CD4-positive, alpha-beta T cell treated with Interleukin-2 at 100 ng/mL for 4 hours (primary cell): ENCODE results near the gene PPM1L.

Source experiments
- DNase-seq: peaks from one replicate; pipeline ENCODE4 v3.0.0-alpha.2; 2020; ENCODE audit warnings: low spot score

Gene PPM1L

DNA sequence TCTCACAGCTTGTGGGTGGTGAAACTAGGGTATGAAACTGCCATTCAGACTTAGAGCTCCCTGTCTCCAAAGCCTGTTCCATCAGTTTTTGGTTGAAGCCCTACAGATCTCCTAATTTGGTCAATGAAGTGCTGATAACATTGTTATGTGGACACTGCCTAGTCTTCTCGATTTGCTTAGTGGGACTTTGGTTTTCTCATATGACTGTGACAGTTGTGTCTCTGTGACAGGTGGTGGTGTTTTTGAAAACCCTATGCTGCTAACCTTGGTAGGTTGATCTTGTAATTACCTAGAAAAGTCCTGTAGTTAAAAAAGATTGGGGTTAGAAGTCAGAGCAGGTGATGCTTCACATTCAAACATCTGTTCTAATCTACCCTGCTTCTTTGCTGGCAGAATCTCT lies 9.2 kb downstream of the PPM1L start:
- no peak for DNase-seq

DNA sequence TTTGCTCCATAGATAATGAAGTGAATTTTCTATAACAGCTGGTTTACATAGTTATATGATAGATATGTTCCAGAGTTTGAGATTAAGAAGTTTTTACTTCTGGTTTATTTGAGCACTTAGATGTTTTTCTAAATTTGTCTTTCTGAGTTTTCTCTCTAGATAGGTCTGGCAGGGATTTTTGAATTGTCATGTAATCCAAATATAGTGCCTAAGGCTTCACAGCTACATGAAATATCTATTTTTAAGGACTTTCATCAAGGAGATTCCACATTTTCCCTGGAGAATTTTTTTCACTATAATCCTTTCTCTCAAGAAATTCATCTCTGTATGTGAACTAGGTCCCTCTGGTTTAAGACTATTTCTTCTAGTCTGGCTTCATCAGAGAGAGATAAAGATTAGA lies 12.0 kb downstream of the PPM1L start:
- no peak for DNase-seq

DNA sequence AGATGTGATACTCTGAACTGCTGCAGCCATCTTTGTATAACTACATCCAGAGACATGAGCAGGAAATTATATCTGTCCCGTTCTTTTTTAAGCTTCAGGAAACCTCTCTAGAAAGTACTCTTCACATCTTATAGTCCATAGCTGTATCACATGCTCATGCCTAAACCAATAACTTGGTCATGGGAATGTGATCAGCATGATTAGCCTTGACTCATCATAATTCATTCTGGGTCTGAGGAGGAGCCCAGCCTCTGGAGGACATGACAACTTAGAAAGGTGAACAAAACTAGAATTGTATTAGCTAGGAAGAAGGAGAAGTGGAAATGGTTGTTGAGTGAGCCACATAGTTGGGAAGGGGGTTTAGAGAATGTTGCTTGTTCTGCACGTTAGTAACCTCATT lies 12.9 kb downstream of the PPM1L start:
- DNase-seq: no peak

DNA sequence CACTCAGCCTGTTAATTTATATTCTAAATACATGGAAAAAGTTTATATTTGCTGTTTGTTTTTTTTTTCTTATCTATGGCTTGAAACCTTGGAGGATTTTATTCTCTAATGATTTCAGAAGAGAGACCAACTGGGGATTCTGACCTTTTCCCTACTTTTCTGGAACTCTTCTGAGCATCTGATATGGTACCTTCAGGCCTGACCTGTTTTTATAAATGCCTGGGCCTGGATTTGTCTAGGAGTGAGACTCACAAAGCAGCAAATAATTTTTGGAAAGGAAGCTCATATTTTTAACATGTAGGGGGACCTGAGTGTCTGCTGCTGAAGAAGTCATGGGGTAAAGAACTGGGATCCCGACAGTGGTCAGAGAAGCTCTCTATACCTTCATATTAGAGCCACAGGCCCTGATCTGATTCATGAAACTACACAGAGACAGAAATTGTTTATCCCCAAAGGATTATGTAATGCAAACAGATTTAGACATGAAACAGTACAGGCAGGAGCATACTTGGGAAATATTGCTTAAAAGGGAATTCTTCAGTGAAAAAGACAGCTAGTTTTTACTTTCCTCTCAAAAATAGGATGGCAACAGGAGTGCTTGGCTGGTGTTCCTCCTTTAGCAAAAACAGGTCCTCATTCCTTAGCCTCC lies 15.9 kb downstream of the PPM1L start:
- DNase-seq: no peak

DNA sequence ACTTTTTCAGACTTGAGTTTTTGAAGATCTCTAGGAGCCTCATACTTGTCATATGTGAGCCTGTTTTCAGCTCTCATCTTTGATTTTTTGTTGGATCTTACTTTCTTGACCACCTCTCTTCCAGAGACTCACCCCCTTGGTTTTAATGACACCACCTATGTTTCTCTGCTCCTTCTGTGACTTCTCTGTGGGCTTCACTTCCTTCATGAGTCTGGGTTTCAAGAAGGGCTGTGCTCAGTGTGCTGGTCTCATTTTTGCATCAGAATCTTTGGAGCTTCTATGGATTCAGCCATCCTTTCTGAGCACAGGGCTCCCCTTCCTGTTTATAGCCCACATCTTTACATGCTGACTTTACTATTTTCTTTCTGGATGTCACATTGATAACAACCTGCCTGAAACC lies 17.7 kb downstream of the PPM1L start:
- no peak for DNase-seq

DNA sequence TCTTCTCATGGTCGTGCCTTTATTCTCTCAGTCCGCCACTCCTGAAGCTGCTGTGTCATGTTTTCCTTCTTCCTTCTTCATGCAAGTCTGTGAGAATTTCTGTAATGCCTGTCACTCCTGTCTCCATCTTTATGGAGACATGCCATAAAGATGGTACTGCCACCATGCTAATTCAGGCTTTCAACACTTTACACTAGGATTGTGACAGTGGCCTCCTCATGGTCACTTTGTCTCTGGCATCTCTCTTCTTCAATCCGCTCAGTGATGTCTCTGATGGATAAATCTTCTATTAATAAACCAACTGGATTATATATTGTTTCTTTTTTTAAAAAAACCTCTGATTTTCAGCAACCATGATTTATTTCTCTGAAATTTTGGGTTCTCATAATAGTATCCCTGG lies 18.1 kb downstream of the PPM1L start:
- DNase-seq: no peak

DNA sequence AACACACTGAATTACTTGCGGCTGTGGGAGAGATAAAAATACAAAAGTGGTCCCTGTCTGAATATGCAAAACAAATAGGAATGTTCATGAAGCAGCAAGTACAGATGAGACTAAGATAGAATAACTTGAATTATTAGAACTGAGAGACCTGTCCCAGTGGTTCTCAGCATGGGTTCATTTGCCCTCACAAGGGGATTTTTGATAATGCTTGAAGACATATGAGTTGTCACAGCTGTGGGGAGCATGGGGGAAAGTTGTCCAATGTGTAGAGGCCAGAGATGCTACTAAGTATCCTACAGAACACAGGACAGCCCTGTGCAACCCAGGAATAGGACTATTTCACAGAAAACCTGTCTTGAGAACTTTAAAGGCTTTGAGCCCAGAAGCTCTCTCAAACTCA lies 22.4 kb downstream of the PPM1L start:
- no peak for DNase-seq

DNA sequence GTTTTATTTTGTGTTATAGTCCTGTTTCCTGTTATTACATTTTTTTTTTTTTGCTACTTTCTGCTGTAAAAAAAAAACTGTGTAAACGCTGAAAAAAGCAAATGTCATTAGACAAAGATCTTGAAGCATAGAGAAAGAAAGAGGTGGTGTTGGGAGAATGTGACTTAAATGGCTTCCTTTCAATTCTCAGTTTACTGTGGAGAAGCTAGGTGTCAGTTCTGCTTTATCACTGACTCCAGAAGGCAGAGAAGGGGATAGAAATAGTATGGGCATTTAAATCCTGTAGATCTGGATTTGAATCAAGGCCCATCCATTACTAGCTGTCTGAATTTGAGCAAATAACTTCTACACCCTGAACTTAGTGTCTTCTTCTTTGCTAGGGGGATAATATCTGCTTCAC lies 23.0 kb downstream of the PPM1L start:
- DNase-seq: no peak

DNA sequence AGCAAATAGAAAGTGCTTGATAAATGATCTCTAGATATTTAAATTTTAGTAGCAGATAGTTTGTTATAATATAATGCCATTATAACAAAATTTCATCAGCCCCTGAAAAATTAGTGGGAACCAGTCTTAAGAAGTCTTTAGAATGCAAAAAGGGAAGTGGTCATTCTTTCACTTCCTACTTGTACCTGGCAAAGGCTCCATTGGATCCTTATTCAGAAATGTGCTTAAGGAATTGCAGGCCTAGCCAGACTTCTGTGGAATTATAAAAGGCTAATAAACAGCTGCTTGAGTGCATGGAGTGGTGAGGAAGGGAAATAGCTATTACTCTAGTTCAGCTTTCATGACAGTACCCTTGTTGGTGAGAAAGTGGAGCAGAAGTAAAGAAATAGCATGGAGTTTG lies 24.2 kb downstream of the PPM1L start:
- no peak for DNase-seq

DNA sequence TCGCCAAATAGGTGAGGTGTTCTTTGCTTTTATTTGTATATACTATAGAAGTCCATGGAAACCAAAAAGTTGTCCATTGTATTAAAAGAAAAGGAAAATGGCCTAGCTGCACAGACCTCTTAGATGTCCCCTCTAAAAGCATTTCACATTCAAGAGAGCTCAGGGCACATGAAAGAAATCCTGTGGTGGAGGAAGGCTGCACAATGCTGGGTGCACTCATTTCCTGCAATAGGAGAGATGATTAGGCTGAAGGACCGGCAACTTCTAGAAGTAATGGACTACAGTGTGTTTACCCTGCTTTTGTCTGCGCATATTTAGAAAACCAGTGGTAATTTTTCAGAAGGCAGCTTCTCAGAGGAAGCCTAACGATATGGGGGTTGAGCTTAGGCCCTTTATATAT lies 25.4 kb downstream of the PPM1L start:
- no peak for DNase-seq

DNA sequence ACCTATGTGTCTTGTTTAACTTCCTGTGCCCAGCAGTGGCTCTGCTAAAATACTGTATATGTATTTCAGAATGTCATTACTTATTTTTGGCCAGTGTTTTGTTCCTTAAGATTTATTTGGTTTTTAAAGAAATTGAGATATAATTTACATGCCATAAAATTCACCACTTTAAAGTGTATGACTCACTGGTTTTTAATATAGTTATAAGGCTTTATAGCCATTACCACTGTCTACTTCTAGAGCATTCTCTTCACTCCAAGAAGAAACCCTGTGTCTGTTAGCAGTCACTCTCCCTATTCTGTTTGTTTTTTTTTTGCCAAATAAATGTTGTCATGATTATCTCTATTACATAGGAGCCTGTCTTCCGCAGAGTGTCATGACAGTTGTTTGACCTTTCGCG lies 25.8 kb downstream of the PPM1L start:
- no peak for DNase-seq

DNA sequence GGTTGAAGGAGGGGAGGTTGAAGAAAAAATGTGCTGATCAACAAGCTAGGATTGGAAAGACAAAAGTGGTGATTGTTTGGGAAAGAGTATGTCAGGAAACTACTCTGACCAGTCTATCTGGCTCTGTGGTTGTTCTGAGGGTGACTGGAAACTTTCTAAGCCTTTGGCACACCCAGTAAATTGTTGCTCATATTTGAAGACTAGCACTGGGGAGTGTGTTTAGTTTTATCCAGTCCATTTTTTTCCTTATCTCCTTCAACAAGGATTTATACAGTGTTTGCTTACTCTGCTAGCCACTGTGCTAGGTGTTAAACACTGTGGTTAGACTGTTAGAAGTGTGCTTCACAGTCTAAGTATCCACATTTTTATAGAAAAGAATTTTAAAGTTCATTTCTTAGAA lies 28.8 kb downstream of the PPM1L start:
- no peak for DNase-seq

DNA sequence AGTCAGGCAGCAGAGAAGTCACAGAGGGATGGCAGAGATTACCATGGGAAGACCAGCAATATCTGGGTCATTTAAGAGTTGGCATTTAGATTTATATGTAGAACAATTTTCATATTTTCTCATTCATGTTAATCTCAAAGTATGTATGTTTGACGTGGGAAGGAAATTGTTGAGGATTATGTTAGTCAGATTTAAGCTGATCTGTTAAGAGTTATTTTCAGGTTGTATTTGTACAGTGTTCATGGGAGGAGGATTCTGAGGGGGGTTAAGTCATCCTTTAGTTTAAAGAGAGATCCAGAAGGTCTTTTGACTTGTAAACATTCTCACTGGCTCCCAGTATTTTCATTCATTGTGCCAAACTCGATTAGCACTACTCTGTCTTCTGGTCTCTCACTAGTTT lies 34.7 kb downstream of the PPM1L start:
- DNase-seq: no peak

DNA sequence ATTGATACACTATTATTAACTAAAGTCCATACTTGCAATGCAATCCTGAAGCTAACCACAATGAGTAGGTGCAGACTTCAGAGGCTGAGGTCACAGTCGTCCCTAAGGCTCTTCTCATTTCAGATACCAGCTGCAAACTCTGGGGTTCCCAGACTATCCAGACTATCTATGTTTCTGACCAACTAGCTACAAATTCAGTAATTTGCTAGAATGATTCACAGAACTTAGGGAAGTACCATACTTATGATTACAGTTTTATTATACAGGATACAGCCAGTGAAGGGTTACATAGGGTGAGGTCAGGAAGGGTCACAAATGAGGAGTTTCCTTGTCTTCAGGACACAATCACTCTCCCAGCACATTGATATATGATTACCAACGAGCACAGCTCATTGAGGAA lies 36.5 kb downstream of the PPM1L start:
- DNase-seq: no peak

DNA sequence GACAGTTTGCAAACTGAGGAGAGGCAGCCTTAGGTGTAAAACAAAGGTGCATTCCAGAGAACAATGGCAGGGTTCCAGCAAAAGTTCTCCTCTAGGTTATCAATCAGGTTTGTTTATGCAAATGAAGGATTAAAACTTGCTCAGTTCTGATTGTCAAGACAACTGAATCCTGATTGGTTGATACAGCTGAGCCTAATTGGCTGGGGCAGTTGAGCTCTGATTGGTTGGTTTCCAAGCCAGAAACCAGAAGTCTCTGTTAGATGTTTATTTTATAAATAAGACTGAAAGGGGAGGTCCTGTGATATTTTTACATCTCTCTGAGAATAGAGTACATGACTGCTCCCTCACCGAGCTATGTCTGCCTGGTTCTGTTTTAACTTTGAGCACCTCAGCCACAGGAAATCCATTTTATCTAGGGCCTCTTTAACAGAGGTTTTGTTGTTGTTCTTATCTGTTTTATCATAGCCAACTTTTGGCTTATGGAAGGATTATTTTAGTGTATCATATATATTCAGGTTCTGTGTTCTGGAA lies 37.8 kb downstream of the PPM1L start:
- DNase-seq: no peak

DNA sequence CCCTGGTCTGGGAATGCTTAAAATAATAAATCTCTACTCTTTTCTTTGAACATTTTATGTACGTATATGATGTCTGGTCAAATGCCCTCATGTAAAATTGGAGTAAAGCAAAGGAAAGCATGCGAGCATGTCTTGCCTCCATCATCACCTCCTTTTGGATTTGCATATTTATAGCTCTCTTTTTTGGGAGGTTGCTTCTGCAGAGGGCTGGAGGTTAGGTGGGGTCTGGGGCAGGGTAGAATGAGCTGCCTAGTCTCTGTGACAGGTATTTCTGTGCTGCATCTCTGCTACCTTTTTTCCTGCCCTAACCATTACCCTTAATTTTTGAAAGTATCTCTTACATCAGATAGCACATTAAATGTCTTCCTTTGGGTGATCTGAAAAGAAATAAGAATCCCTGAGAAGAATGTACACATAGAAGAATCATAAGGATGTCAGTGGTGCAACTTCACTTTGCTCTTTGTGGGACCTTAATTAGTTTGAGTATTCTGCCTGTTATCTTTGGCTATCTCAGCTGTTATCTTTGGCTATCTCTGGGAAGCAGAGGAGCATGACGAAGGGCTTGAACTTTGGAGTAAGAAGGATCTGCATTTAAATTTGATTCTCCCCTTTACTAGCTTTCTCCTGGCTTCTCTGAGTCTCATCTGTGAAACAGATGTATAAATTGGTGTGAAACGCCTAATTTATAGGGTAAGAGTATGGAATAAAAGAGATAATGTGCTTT lies 40.2 kb downstream of the PPM1L start:
- DNase-seq: no peak

DNA sequence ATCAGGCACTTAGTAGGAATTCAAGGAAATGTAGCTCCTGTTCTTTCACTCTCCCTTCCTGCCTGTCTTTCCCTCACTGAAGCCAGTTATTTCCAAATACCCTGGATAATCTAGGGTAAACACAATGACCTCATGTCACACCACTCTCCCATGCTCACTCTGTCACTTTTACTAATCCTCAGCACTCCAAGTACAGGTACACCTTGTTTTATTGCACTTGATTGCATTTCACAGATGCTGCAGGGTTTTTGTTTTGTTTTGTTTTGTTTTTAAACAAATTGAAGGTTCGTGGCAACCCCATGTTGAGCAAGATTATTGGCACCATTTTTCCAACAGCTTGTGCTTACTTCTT lies 40.8 kb downstream of the PPM1L start:
- DNase-seq: no peak

DNA sequence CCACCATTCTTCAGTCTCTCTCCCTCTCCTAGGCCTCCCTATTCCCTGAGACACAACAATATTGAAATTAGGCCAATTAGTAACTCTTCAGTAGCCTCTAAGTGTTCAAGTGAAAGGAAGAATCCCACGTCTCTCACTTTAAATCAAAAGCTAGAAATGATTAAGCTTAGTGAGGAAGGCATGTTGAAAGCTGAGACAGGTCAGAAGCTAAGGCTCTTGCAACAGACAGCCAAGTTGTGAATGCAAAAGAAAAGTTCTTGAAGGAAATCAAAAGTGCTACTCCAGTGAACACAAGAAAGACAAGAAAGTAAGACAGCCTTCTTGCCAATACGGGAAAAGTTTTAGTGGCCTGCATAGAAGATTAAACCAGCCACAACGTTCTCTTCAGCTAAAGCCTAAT lies 41.3 kb downstream of the PPM1L start:
- DNase-seq: no peak

DNA sequence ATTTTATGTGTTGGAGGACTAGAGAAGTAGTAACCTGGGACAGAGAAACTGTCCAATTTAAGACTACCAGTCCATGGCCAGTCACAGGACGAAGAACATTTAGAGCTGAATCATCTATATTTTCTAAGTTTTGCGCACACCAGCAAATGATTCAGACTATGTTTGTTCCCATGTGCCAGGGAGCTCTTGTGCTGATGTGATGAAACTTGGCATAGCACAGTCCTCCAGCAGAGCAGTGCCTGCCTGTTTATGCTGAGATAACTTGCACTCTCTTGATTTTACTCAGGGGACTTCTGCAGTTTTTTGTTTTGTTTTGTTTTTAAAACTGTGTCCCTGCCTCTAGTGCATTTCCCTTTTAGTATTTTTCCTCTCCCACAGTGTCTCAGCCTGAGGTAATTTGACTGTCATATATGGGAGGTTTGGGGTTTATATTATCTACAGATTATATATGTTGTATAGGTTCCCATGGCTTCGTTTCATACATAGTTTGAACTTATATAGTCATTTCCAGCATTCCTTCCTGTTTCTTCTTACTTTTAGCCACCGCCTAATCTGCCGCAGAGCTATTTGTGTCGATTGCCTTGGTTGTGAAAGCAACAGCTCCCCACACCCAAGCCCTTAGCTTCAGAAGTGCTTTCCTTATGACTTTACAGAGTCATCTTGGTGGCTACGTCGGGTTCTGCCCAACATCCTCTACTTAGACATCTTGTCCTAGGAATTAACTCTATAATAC lies 45.5 kb downstream of the PPM1L start:
- peak; percentile 36 for DNase-seq

DNA sequence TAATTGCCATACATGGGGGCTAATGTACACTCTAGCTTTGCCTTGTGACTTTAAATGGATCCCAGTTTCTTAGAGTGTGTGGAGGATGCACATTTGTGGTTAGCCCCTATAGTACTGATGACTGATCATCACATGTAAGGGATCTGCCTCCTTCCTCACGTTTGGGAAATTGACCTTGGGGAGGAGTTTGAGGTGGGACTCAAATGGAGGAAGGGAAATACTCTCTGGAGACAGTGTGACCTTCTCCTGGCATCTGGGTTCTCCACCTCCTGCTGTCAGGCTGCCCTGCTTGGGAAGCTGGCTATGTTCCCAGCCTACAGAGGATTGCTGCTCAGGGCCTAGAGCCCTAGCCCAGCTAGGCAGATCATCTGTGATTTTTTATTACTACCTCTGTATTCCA lies 48.7 kb downstream of the PPM1L start:
- no peak for DNase-seq

DNA sequence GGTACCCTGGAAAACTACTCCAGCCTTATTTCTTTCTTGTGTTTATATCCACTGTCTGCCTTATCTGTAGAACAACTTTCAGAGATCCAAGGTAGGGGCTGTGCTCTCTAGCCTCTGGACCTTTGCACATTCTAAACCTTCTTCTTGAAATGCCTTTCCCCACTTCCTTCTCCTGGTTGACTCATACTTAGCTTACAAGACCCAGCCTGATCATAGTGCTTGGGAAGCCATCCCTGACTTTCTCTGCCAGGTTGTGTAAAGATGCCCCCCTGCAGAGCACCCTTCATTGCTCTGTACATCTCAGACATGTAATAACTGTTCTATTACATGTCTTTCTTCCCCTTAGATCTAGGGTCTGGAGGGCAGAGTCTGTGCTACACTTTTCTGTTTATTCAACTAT lies 50.1 kb downstream of the PPM1L start:
- no peak for DNase-seq

DNA sequence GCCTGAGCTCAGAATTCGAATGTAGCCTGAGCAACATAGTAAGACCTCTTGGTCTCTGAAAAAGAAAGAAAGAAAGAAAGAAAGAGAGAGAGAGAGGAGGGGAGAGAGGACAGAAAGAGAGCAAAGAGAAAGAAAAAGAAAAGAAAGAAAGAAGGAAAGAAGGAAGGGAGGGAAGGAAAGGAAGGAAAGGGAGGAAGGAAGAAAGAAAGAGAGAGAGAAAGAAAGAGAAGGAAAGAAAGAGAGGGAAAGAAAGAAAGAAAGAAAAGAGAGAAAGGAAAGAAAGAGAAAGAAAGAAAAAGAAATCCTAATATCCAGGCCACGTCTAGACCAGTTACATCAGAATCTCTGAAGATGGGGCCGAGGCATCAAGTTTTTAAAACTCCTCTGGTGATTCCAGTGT lies 50.7 kb downstream of the PPM1L start:
- no peak for DNase-seq

DNA sequence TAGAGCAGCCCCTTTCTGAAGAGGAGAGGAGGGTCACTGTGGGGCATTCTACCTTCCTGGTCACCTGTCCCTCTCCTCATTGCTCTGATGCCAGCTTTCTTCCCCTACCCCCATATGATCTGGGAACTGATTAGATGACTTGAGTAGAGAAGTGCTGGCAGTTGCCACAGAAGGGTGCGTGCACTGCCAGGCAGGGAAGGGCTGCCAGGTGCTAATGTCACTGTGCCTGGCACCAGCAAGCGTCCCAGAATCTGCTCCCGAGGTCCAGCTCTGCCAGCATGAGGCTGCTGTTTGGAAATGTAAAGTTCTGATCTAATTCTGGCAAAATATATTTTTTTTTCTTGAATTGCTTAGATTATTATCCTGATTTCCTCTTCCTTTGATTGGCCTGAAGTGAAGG lies 52.8 kb downstream of the PPM1L start:
- DNase-seq: no peak
